ENCODE results near the gene FBXL3.

DNA sequence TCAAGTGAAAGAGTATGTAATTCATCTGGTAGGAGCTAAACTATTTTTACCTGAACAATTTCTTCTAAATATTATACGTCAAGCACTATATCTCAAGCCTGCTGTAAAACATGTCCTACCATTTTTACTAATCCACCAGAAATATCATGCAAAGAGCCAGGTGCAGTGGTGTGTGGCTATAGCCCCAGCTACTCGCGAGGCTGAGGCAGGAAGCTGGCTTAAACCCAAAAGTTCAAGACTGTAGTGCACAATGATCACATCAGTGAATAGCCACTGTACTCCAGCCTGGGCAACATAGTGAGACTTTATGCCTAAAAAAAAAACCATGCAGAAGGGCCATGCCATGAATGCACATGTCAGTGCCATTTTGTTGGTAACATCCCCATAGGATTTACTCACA, 55.7 kb downstream of the FBXL3 start:
- no peak for TF ChIP-seq KAT2B (IDR thresholded peaks at IDR 0.05; ENCODE audit: borderline replicate concordance, low read depth, low read length)
- TF ChIP-seq, protein P1, sequence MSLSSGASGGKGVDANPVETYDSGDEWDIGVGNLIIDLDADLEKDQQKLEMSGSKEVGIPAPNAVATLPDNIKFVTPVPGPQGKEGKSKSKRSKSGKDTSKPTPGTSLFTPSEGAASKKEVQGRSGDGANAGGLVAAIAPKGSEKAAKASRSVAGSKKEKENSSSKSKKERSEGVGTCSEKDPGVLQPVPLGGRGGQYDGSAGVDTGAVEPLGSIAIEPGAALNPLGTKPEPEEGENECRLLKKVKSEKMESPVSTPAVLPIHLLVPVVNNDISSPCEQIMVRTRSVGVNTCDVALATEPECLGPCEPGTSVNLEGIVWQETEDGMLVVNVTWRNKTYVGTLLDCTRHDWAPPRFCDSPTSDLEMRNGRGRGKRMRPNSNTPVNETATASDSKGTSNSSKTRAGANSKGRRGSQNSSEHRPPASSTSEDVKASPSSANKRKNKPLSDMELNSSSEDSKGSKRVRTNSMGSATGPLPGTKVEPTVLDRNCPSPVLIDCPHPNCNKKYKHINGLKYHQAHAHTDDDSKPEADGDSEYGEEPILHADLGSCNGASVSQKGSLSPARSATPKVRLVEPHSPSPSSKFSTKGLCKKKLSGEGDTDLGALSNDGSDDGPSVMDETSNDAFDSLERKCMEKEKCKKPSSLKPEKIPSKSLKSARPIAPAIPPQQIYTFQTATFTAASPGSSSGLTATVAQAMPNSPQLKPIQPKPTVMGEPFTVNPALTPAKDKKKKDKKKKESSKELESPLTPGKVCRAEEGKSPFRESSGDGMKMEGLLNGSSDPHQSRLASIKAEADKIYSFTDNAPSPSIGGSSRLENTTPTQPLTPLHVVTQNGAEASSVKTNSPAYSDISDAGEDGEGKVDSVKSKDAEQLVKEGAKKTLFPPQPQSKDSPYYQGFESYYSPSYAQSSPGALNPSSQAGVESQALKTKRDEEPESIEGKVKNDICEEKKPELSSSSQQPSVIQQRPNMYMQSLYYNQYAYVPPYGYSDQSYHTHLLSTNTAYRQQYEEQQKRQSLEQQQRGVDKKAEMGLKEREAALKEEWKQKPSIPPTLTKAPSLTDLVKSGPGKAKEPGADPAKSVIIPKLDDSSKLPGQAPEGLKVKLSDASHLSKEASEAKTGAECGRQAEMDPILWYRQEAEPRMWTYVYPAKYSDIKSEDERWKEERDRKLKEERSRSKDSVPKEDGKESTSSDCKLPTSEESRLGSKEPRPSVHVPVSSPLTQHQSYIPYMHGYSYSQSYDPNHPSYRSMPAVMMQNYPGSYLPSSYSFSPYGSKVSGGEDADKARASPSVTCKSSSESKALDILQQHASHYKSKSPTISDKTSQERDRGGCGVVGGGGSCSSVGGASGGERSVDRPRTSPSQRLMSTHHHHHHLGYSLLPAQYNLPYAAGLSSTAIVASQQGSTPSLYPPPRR (CRISPR knock-in tag; IDR thresholded peaks at IDR 0.05; ENCODE audit: borderline replicate concordance): no peak
- TF ChIP-seq, protein P2, sequence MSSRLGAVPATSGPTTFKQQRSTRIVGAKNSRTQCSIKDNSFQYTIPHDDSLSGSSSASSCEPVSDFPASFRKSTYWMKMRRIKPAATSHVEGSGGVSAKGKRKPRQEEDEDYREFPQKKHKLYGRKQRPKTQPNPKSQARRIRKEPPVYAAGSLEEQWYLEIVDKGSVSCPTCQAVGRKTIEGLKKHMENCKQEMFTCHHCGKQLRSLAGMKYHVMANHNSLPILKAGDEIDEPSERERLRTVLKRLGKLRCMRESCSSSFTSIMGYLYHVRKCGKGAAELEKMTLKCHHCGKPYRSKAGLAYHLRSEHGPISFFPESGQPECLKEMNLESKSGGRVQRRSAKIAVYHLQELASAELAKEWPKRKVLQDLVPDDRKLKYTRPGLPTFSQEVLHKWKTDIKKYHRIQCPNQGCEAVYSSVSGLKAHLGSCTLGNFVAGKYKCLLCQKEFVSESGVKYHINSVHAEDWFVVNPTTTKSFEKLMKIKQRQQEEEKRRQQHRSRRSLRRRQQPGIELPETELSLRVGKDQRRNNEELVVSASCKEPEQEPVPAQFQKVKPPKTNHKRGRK (CRISPR knock-in tag; IDR thresholded peaks at IDR 0.05): no peak
- TF ChIP-seq CBX5 (CRISPR knock-in tag; IDR thresholded peaks at IDR 0.05; ENCODE audit: borderline replicate concordance): no peak
- TF ChIP-seq CREB1 (IDR thresholded peaks at IDR 0.05): no peak
- TF ChIP-seq CREB1 (CRISPR knock-in tag; IDR thresholded peaks at IDR 0.05): no peak
- no peak for TF ChIP-seq POLR2A (IDR thresholded peaks at IDR 0.05; ENCODE audit: insufficient read depth in 1 of 2, low read depth in 2 of 2, low read length in 2 of 2)
- TF ChIP-seq, protein P3, sequence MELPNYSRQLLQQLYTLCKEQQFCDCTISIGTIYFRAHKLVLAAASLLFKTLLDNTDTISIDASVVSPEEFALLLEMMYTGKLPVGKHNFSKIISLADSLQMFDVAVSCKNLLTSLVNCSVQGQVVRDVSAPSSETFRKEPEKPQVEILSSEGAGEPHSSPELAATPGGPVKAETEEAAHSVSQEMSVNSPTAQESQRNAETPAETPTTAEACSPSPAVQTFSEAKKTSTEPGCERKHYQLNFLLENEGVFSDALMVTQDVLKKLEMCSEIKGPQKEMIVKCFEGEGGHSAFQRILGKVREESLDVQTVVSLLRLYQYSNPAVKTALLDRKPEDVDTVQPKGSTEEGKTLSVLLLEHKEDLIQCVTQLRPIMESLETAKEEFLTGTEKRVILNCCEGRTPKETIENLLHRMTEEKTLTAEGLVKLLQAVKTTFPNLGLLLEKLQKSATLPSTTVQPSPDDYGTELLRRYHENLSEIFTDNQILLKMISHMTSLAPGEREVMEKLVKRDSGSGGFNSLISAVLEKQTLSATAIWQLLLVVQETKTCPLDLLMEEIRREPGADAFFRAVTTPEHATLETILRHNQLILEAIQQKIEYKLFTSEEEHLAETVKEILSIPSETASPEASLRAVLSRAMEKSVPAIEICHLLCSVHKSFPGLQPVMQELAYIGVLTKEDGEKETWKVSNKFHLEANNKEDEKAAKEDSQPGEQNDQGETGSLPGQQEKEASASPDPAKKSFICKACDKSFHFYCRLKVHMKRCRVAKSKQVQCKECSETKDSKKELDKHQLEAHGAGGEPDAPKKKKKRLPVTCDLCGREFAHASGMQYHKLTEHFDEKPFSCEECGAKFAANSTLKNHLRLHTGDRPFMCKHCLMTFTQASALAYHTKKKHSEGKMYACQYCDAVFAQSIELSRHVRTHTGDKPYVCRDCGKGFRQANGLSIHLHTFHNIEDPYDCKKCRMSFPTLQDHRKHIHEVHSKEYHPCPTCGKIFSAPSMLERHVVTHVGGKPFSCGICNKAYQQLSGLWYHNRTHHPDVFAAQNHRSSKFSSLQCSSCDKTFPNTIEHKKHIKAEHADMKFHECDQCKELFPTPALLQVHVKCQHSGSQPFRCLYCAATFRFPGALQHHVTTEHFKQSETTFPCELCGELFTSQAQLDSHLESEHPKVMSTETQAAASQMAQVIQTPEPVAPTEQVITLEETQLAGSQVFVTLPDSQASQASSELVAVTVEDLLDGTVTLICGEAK (IDR thresholded peaks at IDR 0.05): no peak
- TF ChIP-seq, protein P3 (CRISPR knock-in tag; IDR thresholded peaks at IDR 0.05): no peak

Data from HepG2 (cell line).